ENCODE results near the gene CYLC1. TPM values are rescaled to one million over a fixed set of nuclear protein-coding genes. Genes with fewer than 3 reads are reported as not detected.

Gene CYLC1
- total RNA-seq (2022; extraction: Qiagen RNA extraction), result not detected in 5 replicates

GRCh38 chrX:83860846-83861245 lies at the start of gene CYLC1:
TSS of gene CYLC1 (plus strand) at chrX:83861146. CDS start at chrX:83861183, 37 bp downstream.

Data from A549 treated with dexamethasone at 1 μM for 4 hours (cell line).